Skeletal muscle tissue (tissue), 4 donors: ENCODE results near the gene UBAC2. TPM values are rescaled to one million over a fixed set of nuclear protein-coding genes. Genes with fewer than 3 reads are reported as not detected.
A peak's percentile ranks its signal among the peaks of the same experiment; 100 is the strongest.

ENCODE experiments used
- H3K27ac ChIP-seq: one replicate; pipeline ENCODE4 v1.7.0; 2013; ENCODE audit warnings: mild to moderate bottlenecking, low read depth, low read length, inconsistent platforms
- H3K27me3 ChIP-seq, 3 donors: one replicate each; pipeline ENCODE4 v1.7.0; 2013; ENCODE audit warnings: low read length in 3 of 3; ENCODE audit not compliant: control insufficient read depth in 3 of 3, insufficient read depth in 3 of 3
- H3K36me3 ChIP-seq, 3 donors: one replicate each; pipeline ENCODE4 v1.7.0; 2013; ENCODE audit warnings: low read length in 3 of 3; ENCODE audit not compliant: control insufficient read depth in 3 of 3, insufficient read depth in 3 of 3
- H3K4me1 ChIP-seq, 3 donors: one replicate each; pipeline ENCODE4 v1.7.0; 2013; ENCODE audit warnings: low read length in 3 of 3, mild to moderate bottlenecking in 3 of 3; ENCODE audit not compliant: control insufficient read depth in 3 of 3, insufficient read depth in 3 of 3
- H3K4me3 ChIP-seq, 3 donors: one replicate each; pipeline ENCODE4 v1.7.0; 2013; ENCODE audit warnings: low read length in 3 of 3
- H3K9ac ChIP-seq, 3 donors: one replicate each; pipeline ENCODE4 v1.7.0; 2013; ENCODE audit warnings: low read length in 3 of 3, mild to moderate bottlenecking in 3 of 3, moderate library complexity in 2 of 3, low read depth in 1 of 3
- H3K9me3 ChIP-seq, 3 donors: one replicate each; pipeline ENCODE4 v1.7.0; 2013; ENCODE audit warnings: low read length in 3 of 3; ENCODE audit not compliant: control insufficient read depth in 3 of 3
- total RNA-seq: library from RNA; depleted of rRNA; stranded (reverse); fragments of >200 nt; gene quantifications from one replicate; pipeline ENCODE4 v1.2.3, GENCODE V29; 2014
- donor health status: Osteomylitis.

The UBAC2 gene
- total RNA-seq, 1 donor from 2014 or later = 100 TPM

GRCh38 chr13:99211421-99212035, 10.9 kb downstream of the UBAC2 start:
- H3K27me3 ChIP-seq = no peaks in the 10 kb centered on the region
- peaks cover 0 to 5% (median 0%) of the 10 kb centered on the region in 3 donors for H3K36me3 ChIP-seq
- H3K9me3 ChIP-seq = no peaks in the 10 kb centered on the region
- H3K27ac ChIP-seq = no peak overlapping the region
- no peak overlapping the region for H3K9ac ChIP-seq
- H3K4me3 ChIP-seq = no peak overlapping the region
- peaks cover 4 to 38% (median 6%) of the 10 kb centered on the region in 3 donors for H3K4me1 ChIP-seq

- Histone ChIP-seq H3K4me1 (peaks cover 17 to 45% (median 22%) of the 10 kb centered on the region in 3 donors), H3K27ac (peak overlapping the region; percentile 28), H3K9me3 (no peaks in the 10 kb centered on the region)
These were observed 13.6 kb downstream of the UBAC2 start for GRCh38 chr13:99214232-99214631.

GRCh38 chr13:99214731-99215130, 14.1 kb downstream of the UBAC2 start:
- H3K9me3 ChIP-seq = no peaks in the 10 kb centered on the region
- peaks cover 20 to 47% (median 24%) of the 10 kb centered on the region in 3 donors for H3K4me1 ChIP-seq
- H3K9ac ChIP-seq = no peak overlapping the region
- H3K36me3 ChIP-seq = no peaks in the 10 kb centered on the region
- no peak overlapping the region for H3K4me3 ChIP-seq
- H3K27me3 ChIP-seq = no peaks in the 10 kb centered on the region
- peak overlapping the region; percentile 28 for H3K27ac ChIP-seq

More at GRCh38 chr13:99214232-99214631, 13.6 kb downstream of the UBAC2 start:
- H3K9ac ChIP-seq = no peak overlapping the region
- H3K4me3 ChIP-seq = no peak overlapping the region
- H3K27me3 ChIP-seq = no peaks in the 10 kb centered on the region
- no peaks in the 10 kb centered on the region for H3K36me3 ChIP-seq

- no peak overlapping the region for H3K4me3 ChIP-seq
- no peaks in the 10 kb centered on the region for H3K9me3 ChIP-seq
- peaks cover 21 to 47% (median 26%) of the 10 kb centered on the region in 3 donors for H3K4me1 ChIP-seq
- H3K27ac ChIP-seq = peak overlapping the region; percentile 28
- peak overlapping the region in 1 of 3 donors; percentile 2 for H3K9ac ChIP-seq
- no peaks in the 10 kb centered on the region for H3K27me3 ChIP-seq
- H3K36me3 ChIP-seq = no peaks in the 10 kb centered on the region
These were observed 14.7 kb downstream of the UBAC2 start for GRCh38 chr13:99215184-99215830.

- Histone ChIP-seq H3K4me3 (no peak overlapping the region), H3K4me1 (peaks cover 25 to 58% (median 38%) of the 10 kb centered on the region in 3 donors), H3K9ac (peak overlapping the region in 1 of 3 donors; percentile 61), H3K27ac (peak overlapping the region; percentile 87), H3K9me3 (no peaks in the 10 kb centered on the region), H3K27me3 (no peaks in the 10 kb centered on the region), H3K36me3 (no peaks in the 10 kb centered on the region)
These were observed 16.9 kb downstream of the UBAC2 start for GRCh38 chr13:99217461-99218110.

- H3K9me3 ChIP-seq = no peaks in the 10 kb centered on the region
- H3K36me3 ChIP-seq = no peaks in the 10 kb centered on the region
- H3K27ac ChIP-seq = peak overlapping the region; percentile 87
- peak overlapping the region in 2 of 3 donors; percentile 41 to 49 for H3K4me3 ChIP-seq
- peaks cover 25 to 59% (median 38%) of the 10 kb centered on the region in 3 donors for H3K4me1 ChIP-seq
- H3K27me3 ChIP-seq = no peaks in the 10 kb centered on the region
- peak overlapping the region in 2 of 3 donors; percentile 52 to 61 for H3K9ac ChIP-seq
These were observed 17.5 kb downstream of the UBAC2 start for GRCh38 chr13:99218126-99218525.

GRCh38 chr13:99218545-99218944, 17.9 kb downstream of the UBAC2 start:
- no peaks in the 10 kb centered on the region for H3K9me3 ChIP-seq
- peak overlapping the region in 2 of 3 donors; percentile 52 to 61 for H3K9ac ChIP-seq
- no peaks in the 10 kb centered on the region for H3K36me3 ChIP-seq
- peak overlapping the region; percentile 87 for H3K27ac ChIP-seq
- peak overlapping the region; percentile 41 to 58 (median 49) for H3K4me3 ChIP-seq
- H3K27me3 ChIP-seq = no peaks in the 10 kb centered on the region
- H3K4me1 ChIP-seq = peaks cover 25 to 60% (median 38%) of the 10 kb centered on the region in 3 donors

- H3K9ac ChIP-seq = peak overlapping the region in 2 of 3 donors; percentile 32 to 52
- no peaks in the 10 kb centered on the region for H3K9me3 ChIP-seq
- H3K4me3 ChIP-seq = peak overlapping the region; percentile 41 to 58 (median 49)
- H3K4me1 ChIP-seq = peaks cover 27 to 64% (median 38%) of the 10 kb centered on the region in 3 donors
- H3K27ac ChIP-seq = peak overlapping the region; percentile 87
- no peaks in the 10 kb centered on the region for H3K27me3 ChIP-seq
- no peaks in the 10 kb centered on the region for H3K36me3 ChIP-seq
These were observed 18.3 kb downstream of the UBAC2 start for GRCh38 chr13:99218969-99219368.

- peak overlapping the region; percentile 87 for H3K27ac ChIP-seq
- no peaks in the 10 kb centered on the region for H3K27me3 ChIP-seq
- peak overlapping the region in 1 of 3 donors; percentile 28 for H3K9ac ChIP-seq
- no peaks in the 10 kb centered on the region for H3K36me3 ChIP-seq
- H3K4me1 ChIP-seq = peaks cover 34 to 60% (median 37%) of the 10 kb centered on the region in 3 donors
- peak overlapping the region in 1 of 3 donors; percentile 15 for H3K4me3 ChIP-seq
- no peaks in the 10 kb centered on the region for H3K9me3 ChIP-seq
These were observed 19.7 kb downstream of the UBAC2 start for GRCh38 chr13:99220199-99220935.
